Right forelimb (tissue), 1 donor: ENCODE results near the gene SCN1B.
A peak's percentile ranks its signal among the peaks of the same experiment; 100 is the strongest.
"Not testable (repeated sequence)": the region's sequence is repeated elsewhere in the genome, so short reads cannot be mapped to it uniquely, and the experiment has no call there.

Experiments
- DNase-seq: peaks from one replicate; pipeline ENCODE4 v3.0.0-alpha.2; 2018

SCN1B gene

DNA sequence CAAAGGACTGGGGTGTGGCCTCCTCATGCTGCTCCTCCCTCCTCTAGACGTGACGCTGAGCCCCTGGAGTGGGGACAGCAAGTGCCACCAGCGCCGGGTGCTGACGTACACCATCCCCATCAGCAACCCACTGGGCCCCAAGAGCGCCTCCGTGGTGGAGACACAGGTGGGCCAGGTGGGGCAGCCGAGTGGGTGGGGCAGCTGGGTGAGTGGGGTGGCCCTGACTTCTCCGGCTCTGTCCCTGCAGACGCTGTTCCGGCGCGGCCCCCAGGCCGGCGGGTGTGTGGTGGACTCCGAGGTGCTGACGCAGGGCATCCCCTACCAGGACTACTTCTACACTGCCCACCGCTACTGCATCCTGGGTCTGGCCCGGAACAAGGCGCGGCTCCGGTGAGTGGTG, 11.1 kb upstream of the SCN1B start:
- no peak for DNase-seq

DNA sequence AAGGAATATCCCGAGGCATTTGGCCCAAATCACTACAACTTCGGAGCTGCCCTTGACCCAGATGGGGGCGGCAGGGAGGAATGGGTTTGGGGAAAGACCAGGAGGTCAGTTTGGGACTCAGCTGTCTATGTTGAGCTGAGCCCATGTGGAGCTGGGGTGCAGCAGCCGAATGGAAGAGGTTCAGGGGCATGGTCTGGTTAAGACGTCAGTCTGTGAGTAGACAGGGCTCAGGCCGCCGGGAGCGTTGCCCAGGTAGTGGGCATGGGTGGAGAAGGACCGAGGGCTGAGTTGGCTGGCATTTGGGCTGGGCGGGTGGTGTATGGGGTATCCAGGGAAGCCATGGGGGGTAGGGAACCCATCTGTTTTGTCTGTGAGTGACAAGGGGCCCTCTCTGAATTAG, 9.3 kb upstream of the SCN1B start:
- no peak for DNase-seq

GRCh38 chr19:35021596-35021995, 8.7 kb upstream of the SCN1B start:
- DNase-seq: no peak

DNA sequence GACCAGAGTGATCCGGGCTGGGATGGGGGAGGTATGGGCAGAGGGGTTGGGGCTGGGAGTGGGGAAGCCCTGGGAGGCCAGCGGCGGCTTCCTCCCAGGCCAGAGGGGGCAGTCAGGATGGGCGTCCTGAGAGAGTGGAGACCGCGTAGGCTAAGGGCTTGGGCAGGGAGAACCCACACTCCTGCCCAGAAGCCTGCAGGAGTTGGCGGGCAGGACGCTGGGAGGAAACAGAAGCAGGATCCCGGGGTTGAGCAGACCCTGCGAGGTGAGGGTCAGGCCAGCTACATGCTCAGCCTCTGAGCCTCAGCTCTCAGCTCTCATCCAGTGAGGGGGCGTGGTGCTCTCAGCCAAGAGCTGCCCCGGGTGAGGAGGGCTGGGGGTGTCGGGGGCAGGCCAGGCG, 7.8 kb upstream of the SCN1B start:
- no peak for DNase-seq

DNA sequence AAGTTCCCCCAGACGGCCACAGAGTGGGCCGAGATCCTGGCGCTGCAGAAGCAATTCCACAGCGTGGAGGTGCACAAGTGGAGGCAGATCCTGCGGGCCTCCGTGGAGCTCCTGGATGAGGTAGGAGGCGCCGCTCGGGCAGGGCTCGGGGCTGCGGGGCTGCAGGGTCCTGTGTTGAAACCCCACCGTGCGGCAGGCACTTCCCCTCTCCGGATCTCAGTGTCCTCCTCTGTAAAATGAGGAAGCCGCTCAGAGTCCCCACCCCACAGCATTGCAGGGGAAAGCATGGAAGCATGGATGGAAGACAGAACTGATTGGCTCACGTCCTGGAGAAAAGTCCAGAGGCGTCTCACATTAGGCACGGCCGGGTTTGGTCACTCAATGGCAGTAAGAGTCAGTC, 6.8 kb upstream of the SCN1B start:
- no peak for DNase-seq

GRCh38 chr19:35024095-35024494, 6.2 kb upstream of the SCN1B start:
- no peak for DNase-seq

GRCh38 chr19:35025969-35026368, 4.3 kb upstream of the SCN1B start:
- no peak for DNase-seq

GRCh38 chr19:35026418-35026817, 3.9 kb upstream of the SCN1B start:
- DNase-seq: no peak

DNA sequence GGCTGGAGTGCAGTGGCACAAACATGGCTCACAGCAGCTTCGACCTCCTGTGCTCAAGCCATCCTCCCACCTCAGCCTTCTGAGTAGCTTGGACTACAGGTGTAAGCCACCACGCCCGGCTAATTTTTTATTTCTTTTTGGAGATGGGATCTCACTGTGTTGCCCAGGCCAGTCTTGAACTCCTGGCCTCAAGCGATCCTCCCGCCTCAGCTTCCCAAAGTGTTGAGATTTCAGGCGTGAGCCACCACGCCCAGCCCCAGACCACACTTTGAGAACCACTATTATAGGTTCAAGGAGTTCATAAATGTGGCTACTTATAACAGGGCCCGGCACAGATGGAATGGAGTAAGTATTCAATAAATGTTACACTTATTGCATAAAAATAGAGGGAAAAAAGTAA, 3.3 kb upstream of the SCN1B start:
- DNase-seq: no peak

DNA sequence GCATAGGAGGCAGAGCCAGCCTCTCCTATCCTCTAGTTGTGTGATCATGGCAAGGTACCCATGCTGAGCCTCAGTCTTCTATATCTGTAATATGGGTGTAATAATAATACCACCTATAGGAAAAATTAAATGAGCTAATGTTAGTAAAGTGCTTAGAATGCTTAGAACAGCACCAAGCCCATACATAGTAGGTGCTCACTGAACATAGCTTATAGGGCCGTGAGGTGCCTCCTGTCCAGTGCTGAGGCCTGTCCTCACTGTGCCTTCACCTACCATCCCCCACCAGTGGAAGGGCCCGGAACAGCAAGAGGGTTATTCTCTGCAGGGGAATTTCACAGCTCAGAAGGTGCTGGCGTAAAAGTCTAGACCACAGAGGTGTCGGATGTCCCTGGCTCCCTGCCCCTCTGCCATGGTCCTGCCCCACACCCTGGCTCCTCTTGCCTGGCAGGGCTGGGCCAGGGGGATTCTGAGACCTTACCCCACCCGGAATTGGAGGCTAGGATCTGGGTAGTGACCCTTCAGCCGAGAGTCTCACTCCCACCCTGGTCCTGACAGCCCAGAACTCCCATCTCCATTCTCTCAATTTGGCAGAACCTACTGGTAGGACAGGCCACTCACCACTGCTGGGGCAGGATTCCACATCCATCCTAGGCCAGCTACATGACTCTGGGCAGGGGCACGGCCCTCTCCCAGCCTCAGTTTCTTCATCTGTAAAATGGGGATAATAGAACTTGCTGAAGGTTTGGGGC, 2.2 kb upstream of the SCN1B start:
- DNase-seq: no peak

GRCh38 chr19:35028600-35028885, 1.7 kb upstream of the SCN1B start:
- DNase-seq: not testable (repeated sequence)

- DNase-seq: not testable (repeated sequence)
These were observed 964 bp upstream of the SCN1B start for GRCh38 chr19:35029275-35029736.

DNA sequence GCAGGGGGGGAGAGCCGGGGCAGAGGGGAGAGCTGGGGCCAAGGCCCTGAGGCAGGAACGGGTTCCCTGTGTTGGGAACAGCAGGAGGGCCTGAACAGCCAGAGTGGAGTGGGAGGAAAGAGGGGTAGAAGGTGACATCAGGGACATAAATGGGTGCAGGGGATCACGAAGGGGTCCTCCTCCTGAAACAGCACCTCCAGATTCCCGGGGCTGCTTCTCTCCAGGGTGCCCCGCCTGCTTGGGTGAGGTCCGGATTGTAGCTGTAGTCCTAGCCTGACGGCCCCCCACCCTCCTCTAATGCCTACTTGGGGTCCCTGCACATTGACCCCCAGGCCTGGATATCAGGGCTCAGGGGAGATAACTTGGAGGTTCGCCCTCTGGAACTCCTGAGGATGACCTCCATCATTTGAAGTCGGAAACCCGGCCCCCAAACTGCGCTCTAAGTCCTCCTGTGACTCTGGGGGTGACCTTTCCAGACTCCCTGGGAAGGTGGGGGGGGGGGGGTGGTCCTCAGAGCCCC, 473 bp upstream of the SCN1B start:
- no peak for DNase-seq

- DNase-seq: peak; percentile 73
These were observed 1.0 kb downstream of the SCN1B start for GRCh38 chr19:35031072-35031881.

DNA sequence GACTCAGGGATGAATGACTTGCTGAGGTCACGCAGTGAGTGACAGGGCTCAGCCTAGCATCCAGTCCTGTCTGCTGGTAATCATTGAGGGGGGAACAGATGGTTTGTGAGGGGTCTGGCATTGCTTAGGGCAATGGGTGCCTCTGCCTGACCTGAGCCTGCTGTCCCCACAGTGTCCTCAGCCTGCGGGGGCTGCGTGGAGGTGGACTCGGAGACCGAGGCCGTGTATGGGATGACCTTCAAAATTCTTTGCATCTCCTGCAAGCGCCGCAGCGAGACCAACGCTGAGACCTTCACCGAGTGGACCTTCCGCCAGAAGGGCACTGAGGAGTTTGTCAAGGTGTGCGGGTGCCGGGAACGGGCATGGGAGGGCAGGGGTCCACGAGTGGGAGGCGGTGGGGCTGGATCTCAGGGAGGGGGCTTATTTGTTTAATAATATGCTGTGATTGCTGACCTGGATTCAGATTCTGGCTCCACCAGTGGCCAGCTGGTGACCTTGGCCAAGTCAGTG, 2.1 kb downstream of the SCN1B start:
- DNase-seq: no peak

- DNase-seq: no peak
These were observed 3.1 kb downstream of the SCN1B start for GRCh38 chr19:35033067-35034004.

DNA sequence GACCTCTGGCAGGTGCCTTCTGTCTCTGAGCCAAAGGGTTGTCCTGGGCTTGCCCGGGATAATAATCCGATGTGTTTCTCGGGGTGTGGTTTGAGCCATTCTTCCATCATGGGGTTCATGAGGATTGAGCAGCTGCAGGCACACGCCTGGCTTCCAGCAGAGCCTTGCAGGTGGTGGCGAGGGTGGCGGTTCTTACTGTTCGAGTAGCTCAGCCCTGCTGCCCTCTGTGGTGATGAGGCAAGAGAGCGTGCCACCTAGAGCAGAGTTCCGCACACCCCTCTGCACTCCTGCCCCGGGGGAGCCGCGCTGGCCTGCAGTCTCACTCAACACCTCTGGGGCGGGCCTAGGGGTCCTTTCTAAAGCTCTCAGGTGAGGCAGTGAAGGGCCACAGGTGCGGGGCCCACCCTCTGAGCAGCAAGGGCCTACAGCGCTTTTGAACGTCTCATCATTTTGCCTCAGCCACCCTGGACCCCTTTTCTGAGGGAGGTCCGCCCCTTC, 3.8 kb downstream of the SCN1B start:
- no peak for DNase-seq

DNA sequence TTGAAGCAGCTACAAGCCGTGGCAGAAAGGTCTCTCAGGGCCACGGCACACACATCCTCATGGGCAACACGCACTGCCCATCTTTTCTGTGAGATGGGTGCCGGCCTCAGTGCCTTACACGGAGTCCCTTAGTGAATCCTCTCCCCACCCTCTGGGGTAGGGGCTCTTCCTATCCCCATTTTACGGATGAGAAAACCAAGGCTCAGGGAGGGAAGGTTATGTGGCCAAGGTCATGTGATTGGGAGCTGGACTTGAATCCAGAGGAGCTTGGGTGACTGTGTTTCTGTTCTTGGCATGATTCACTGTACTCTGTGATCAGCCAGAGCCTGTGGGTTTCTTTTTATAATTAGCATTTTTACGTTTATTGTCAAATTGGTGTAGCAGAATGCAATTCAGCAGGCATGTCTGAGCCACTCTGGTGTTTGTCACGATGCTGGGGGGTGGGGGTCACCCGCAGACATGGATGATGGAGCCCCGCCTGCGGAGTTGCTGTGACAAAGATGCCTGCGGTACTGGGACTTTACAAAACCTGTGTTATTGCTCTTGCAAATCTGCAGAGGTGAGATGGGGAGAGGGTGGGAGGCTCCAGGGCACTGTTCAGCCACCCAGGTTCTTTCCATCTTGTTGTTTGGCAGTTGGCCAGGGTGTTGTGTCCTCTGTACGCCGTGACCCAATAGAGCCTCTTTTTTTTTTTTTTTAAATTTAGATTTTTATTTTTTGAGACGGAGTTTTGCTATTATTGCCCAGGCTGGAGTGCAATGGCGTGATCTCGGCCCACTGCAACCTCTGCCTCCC, 4.5 kb downstream of the SCN1B start:
- DNase-seq: no peak

DNA sequence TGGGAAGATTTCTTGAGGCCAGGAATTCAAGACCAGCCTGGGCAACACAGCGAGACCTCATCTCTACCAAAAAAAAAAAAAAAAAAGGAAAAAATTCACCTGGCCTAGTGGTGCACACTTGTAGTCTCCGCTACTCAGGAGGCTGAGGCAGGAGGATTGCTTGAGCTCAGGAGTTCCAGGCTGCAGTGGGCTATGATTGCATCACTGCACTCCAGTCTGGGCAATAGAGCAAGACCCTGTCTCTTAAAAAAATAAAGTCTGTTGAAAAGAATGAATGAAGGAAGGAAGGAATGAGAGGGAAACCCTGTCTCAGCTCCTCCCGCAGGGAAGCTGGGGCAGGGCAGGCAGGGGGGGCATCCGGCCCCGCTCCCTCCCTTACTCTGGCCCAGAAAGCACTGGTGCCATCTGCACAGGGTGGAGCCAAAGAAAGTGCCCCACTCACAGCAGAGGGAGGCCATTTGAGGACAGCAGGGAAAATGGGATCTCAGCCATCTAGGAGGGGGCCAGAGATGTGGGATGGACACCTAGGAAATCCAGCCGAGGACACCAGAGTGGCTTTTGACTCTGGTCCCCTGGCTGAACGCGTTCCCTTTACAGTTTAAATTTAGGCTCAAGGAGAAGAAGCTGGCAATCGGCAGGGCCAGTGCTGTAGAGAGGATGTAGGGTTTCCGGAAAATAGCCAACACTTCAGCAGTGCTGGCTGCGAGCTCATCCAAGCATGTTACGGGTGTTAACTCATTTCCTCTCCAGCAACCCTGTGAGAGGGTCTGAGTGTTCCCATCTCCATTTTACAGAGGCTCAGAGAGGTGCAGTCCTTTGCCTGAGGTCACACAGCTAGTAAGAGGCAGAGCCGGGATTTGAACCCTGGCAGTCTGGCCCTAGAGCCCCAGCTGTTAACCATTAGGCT, 7.7 kb downstream of the SCN1B start:
- DNase-seq: no peak

DNA sequence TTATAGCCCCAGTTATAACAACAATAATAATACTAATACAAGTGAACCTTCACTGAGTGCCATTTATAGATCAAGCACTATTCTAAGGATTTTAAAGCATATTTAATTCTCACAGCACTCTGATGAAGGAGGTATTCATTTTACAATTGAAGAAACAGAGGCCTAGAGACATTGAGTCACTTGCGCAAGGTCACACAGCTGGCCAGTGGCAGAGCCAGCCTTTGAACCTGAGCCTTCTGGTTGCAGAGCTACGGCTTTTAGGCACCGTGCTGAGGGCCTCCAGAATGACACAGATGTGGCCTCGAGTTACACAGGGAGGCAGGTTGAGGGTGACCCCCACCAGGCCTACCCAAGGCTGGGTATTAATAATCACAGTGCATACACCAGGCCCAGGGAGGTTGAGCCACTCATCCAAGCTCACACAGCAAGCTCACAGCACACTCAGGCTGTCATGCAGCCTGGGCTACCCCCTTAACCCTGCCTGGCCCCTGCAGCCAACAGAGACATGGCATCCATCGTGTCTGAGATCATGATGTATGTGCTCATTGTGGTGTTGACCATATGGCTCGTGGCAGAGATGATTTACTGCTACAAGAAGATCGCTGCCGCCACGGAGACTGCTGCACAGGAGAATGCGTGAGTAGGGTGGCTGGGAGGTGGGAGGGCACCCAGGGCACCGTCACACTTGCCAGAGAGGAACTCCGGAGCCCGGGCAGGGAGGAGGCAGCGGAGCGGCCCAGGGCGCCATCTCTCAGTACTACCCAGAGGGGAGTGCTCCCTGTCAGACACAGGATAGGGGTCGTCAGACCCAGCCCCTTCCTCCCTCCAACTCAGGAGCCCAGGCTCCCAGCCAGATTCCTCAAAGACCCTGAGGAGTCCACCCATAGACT, 8.6 kb downstream of the SCN1B start:
- no peak for DNase-seq
